Fibroblast of villous mesenchyme (primary cell): ENCODE data around the gene POTEH. TPM values are rescaled to one million over a fixed set of nuclear protein-coding genes. Genes with fewer than 3 reads are reported as not detected.
"Not testable (repeated sequence)": the region's sequence is repeated elsewhere in the genome, so short reads cannot be mapped to it uniquely, and the experiment has no call there.

Source experiments
- DNase-seq: peaks from one replicate; pipeline ENCODE4 v3.0.0-alpha.2; 2010; ENCODE audit warnings: low read depth
- H3K4me3 ChIP-seq: 2 replicates; pipeline ENCODE4 v1.5.1; 2011; ENCODE audit warnings: low read depth, mild to moderate bottlenecking, low read length
- total RNA-seq: library from RNA; depleted of rRNA; stranded (reverse); fragments of >200 nt; gene quantifications from 2 replicates; pipeline ENCODE4 v1.2.3, GENCODE V29; 2012

POTEH gene
- total RNA-seq, result not detected in 2 replicates

DNA sequence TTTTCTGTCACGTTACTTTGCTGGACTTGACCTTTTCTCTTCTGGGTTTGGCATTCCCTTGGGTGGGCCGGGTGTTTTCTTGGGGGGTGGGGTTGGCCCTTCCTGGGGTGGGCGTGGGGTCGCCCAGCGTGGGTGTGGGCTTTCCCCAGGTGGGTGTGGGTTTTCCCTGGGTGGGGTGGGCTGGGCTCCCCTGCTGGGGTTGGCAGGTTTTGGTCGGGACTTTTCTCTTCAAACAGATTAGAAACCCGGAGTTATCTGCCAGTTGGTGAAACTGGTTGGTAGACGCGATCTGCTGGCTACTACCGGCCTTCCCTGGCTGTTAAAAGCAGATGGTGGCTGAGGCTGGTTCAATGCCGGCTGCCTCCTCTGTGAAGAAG is at the start of gene POTEH:
Gene POTEH, plus strand, starts transcription at position 278 of the 377 bp plus-strand sequence. Its CDS starts 52 bp downstream, at position 330.
- H3K4me3 ChIP-seq, DNase-seq: not testable (repeated sequence)

- DNase-seq, result not testable (repeated sequence)
Measured at GRCh38 chr22:15642288-15642861, 47.5 kb upstream of the POTEH start.

DNA sequence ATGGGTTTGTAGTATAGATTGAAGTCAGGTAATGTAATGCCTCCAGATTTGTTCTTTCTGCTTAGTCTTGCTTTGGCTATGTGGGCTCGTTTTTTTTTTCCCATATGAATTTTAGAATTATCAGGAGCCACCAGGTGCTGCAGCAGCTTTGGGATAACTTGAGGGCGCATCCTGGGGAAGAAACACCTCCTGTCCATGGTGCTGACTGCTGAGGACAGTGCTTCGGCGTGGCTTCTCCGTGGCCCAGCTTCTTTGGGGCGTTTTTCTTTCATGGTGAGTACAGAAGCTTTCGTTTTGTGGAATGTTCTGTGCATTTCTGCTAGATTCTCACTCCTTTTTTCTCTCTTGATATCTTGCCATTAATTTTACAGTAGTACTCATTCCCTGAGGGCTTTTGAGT is 37.9 kb upstream of the POTEH start:
- H3K4me3 ChIP-seq, DNase-seq: not testable (repeated sequence)

More at GRCh38 chr22:15642288-15642861, 47.5 kb upstream of the POTEH start:
- H3K4me3 ChIP-seq, result not testable (repeated sequence)

DNA sequence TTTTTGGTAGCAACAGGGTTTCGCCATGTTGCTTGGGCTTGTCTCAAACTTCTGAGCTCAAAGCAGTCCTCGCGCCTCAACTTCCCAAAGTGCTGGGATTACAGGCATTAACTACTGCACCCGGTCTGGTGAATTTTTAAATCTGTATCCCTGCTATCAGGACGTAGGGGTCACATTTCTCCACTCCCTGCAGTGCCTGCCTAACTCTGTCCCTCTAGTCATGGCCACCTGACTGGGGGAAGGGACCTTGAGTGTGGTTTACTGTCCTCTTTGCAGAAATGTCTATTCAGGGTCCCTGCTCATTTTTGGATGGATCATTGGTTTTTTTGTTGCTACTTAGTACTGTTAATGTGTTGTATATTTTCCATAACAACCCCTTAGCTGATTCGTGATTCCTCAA is 37.1 kb upstream of the POTEH start:
- not testable (repeated sequence) for DNase-seq, H3K4me3 ChIP-seq

DNA sequence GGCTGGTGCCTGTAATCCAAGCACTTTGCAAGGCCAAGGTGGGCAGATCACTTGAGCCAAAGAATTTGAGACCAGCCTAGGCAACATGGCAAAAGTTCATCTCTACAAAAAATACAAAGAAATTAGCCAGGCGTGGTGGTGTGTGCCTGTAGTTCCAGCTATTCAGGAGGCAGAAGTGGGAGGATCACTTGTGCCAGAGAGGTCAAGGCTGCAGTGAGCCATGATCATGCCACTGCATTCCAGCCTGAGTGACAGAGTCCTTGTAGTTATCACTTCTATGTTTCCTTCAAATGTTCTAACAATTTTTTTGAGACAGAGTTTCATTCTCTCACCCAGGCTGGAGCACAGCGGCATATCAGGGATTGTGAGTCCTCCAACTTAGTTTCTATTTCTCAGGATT is 36.6 kb upstream of the POTEH start:
- not testable (repeated sequence) for H3K4me3 ChIP-seq, DNase-seq

GRCh38 chr22:15661102-15661501 is 28.7 kb upstream of the POTEH start:
- H3K4me3 ChIP-seq, DNase-seq: not testable (repeated sequence)

DNA sequence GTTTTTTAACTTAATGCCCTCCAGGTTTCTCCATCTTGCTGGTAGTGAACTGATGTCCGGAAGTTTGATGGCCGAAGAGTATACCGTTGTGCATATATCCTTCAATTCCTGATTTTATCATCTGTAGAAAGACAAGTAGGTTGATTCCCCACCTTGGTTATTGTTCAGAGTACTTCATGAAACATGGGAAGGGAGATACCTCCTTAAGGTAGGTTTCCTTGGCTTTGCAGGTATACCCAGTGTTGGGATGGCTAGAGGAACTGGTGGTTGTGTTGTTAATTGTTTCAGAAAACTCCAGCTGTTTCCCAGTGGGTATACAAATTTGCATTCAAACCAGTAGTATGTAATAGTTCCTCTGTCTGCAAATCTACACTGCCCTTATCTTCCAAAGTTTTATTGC is 25.1 kb upstream of the POTEH start:
- not testable (repeated sequence) for H3K4me3 ChIP-seq, DNase-seq

DNA sequence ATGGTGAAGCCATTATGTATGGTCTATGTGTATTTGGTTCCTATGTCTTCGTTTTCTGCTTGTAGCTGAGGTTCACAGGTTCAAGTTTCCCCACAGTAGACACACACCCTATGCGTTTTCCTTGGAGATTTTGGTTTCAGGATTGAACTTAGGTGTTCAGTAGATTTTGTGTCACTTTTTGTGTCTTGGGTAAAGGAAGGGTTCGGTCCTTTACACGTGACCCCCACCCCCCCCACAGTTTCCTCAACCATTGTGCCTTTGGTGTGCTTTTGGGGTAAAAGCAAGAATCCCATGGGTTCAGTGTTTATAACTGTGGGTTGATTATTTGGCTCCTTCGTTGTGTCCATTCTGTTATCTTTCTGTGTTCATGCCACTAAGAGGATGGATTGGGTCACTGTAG is 24.3 kb upstream of the POTEH start:
- not testable (repeated sequence) for H3K4me3 ChIP-seq, DNase-seq

GRCh38 chr22:15669430-15669829 is 20.4 kb upstream of the POTEH start:
- H3K4me3 ChIP-seq, DNase-seq: not testable (repeated sequence)

GRCh38 chr22:15679702-15680101 is 10.1 kb upstream of the POTEH start:
- not testable (repeated sequence) for H3K4me3 ChIP-seq, DNase-seq

GRCh38 chr22:15684115-15684514 is 5.7 kb upstream of the POTEH start:
- H3K4me3 ChIP-seq, DNase-seq: not testable (repeated sequence)

DNA sequence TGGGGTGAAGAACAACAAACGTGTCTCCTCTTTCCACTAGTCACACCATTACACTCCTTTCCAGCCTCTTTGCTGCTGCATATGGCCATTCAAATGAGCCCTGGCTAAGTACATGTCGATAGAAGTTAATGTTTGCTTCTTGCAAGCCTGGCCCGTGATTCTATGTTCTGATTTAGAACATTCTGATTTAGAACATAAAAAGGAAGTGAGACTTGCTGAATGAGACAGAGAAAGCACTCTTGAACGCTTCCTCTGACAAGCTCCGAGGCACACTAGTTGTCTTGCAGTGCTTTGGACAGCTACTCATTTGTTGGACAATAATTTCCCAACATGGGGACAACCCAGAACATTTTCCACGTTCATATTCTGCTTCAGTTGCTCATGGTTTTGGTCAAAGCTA is 5.1 kb upstream of the POTEH start:
- DNase-seq, H3K4me3 ChIP-seq: not testable (repeated sequence)

DNA sequence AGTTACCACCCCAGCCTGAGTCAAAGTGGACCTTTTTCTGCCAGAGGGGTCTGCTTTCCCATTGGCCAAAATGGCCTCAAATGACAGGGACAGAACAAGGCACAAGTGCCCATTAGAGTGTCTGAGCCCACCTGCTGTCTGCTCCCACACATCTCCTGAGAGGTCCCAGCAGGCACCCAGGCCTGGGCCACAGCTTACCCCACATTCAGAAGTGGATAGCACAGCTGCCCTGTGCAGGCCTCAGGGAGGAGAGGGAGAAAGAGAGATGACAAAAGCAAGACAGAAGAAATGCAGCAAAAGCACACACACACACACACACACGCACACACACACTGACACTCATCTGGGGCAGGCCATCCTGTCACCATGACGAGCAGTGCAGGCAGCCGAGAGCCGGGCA is 4.2 kb upstream of the POTEH start:
- not testable (repeated sequence) for DNase-seq

GRCh38 chr22:15687086-15687485 is 2.7 kb upstream of the POTEH start:
- DNase-seq, H3K4me3 ChIP-seq: not testable (repeated sequence)

More for the DNA sequence above, 4.2 kb upstream of the POTEH start:
- not testable (repeated sequence) for H3K4me3 ChIP-seq

GRCh38 chr22:15687676-15688075 is 2.1 kb upstream of the POTEH start:
- H3K4me3 ChIP-seq, DNase-seq: not testable (repeated sequence)

DNA sequence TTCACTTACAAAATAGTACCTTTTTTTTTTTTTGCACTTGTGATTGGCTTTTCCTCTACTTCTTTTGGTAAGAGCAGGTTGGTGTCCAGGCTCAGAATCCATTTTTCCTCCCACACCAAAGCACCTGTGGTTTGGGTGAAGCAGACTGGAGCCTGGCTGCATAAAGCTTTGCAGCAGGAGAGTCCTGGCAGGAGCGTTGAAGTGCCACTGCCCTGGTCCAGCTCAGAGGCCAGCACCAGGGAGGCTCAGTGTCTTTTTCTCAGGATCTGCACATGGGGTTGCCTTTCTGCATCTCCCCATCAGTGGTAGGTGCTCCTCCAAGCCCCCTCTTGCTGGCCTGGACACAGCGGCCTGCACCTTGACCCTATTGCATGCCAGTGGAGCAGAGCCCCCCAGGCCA is 1.7 kb upstream of the POTEH start:
- not testable (repeated sequence) for H3K4me3 ChIP-seq, DNase-seq

DNA sequence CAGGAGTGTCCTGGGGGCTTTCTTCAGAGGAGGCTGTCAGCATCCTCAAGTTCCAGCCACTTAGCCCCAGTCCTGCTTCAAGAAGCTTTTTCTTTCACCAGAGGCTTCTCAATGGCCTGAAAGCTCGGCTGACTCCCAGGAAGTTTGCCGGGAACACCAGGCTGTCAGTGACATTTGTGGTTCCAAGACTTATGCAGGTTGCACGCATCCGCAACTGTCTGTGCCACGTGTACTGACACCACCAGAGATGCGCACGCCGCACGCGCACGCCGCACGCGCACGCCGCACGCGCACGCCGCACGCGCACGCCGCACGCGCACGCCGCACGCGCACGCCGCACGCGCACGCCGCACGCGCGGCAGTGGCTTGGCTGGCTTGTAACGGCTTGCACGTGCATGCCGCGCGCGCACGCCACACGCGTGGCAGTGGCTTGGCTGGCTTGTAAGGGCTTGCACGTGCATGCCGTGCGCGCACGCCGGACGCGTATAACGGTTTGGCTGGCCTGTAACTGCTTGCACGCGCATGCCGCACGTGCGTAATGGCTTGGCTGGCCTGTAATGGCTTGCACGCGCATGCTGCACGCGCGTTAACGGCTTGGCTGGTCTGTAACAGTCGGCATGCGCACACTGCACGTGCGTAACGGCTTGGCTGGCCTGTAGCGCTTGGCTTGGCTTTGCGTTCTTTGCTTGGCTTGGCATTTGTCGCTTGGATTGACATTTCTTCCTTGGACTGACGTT is 646 bp upstream of the POTEH start:
- not testable (repeated sequence) for DNase-seq

GRCh38 chr22:15713600-15713999 is 23.8 kb downstream of the POTEH start:
- not testable (repeated sequence) for H3K4me3 ChIP-seq

More for the DNA sequence above, 646 bp upstream of the POTEH start:
- not testable (repeated sequence) for H3K4me3 ChIP-seq

DNA sequence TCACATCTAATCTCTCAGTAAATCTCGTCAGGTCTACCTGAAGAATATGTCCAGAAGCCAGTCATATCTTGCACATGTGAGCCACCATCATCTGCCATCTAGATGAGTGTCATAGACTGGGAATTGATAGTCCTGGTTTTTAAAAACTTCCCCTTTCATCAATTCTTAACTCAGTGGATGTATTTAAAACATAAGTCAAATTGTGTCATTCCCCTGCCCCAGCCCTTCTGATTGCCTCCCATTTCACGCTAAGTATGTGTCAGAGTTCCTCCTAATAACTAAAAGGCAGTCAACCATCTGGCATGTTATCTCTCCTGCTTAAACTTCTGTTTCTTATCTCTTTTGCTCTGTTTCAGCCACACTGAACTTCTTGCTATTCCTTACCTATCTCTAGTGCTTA is 24.3 kb downstream of the POTEH start:
- not testable (repeated sequence) for H3K4me3 ChIP-seq, DNase-seq

More at GRCh38 chr22:15713600-15713999, 23.8 kb downstream of the POTEH start:
- DNase-seq, result not testable (repeated sequence)

- not testable (repeated sequence) for H3K4me3 ChIP-seq, DNase-seq
Measured at GRCh38 chr22:15721884-15722283, 32.1 kb downstream of the POTEH start.
